DOHH2 (cell line): ENCODE data around the gene SPAG16.

ENCODE experiments used
- H3F3A ChIP-seq: fragments of 200-600 bp; sonication (generic), shearing (Covaris generic); 2 replicates; pipeline ENCODE4 v1.6.0; 2016; ENCODE audit warnings: antibody characterized with exemption, mild to moderate bottlenecking; ENCODE audit not compliant: control insufficient read depth, insufficient read depth
- H3K27ac ChIP-seq: fragments of 200-600 bp; sonication (generic); 2 replicates; pipeline ENCODE4 v1.5.1; 2014; ENCODE audit warnings: low read depth, mild to moderate bottlenecking, low read length, moderate library complexity
- H3K27me3 ChIP-seq: fragments of 200-600 bp; sonication (generic); 2 replicates; pipeline ENCODE4 v1.6.1; 2014; ENCODE audit warnings: mild to moderate bottlenecking, low read length, mixed read lengths; ENCODE audit not compliant: control insufficient read depth
- H3K36me3 ChIP-seq: fragments of 200-600 bp; sonication (generic); 2 replicates; pipeline ENCODE4 v1.6.1; 2014; ENCODE audit warnings: mild to moderate bottlenecking, low read length, moderate library complexity, mixed read lengths; ENCODE audit not compliant: control insufficient read depth
- H3K4me1 ChIP-seq: fragments of 200-600 bp; sonication (generic); 2 replicates; pipeline ENCODE4 v1.6.1; 2014; ENCODE audit warnings: mild to moderate bottlenecking, low read length, mixed read lengths; ENCODE audit not compliant: control insufficient read depth
- H3K4me2 ChIP-seq: fragments of 200-600 bp; sonication (generic); 2 replicates; pipeline ENCODE4 v1.6.0; 2014; ENCODE audit warnings: mild to moderate bottlenecking, low read length, moderate library complexity
- H3K4me3 ChIP-seq: fragments of 200-600 bp; sonication (generic); 2 replicates; pipeline ENCODE4 v1.5.1; 2014; ENCODE audit warnings: mild to moderate bottlenecking, low read length, mixed read lengths
- H3K79me2 ChIP-seq: fragments of 200-600 bp; sonication (generic); 2 replicates; pipeline ENCODE4 v1.6.1; 2014; ENCODE audit warnings: mild to moderate bottlenecking, low read length, mixed read lengths; ENCODE audit not compliant: control insufficient read depth
- H3K9me2 ChIP-seq: fragments of 200-600 bp; sonication (generic); replicated peaks from 2 replicates; pipeline ENCODE4 v1.6.1; 2014; ENCODE audit warnings: mild to moderate bottlenecking, low read length, mixed read lengths; ENCODE audit not compliant: control insufficient read depth
- H3K9me3 ChIP-seq: fragments of 200-600 bp; sonication (generic); 2 replicates; pipeline ENCODE4 v1.6.1; 2014; ENCODE audit warnings: antibody characterized with exemption, low read length, mixed read lengths; ENCODE audit not compliant: control insufficient read depth, insufficient read depth
- H4K20me1 ChIP-seq: fragments of 200-600 bp; sonication (generic); 2 replicates; pipeline ENCODE4 v1.6.0; 2014; ENCODE audit warnings: low read depth, mild to moderate bottlenecking, antibody characterized with exemption, low read length, moderate library complexity; ENCODE audit not compliant: control insufficient read depth, insufficient read depth
- CTCF ChIP-seq: fragments of 200-600 bp; sonication (generic); IDR thresholded peaks from one replicate; pipeline ENCODE4 v1.5.1; 2014; ENCODE audit warnings: antibody characterized with exemption, mild to moderate bottlenecking, low read depth, low read length; ENCODE audit not compliant: poor library complexity, severe bottlenecking
- EZH2phosphoT487 ChIP-seq: fragments of 200-600 bp; sonication (generic); IDR thresholded peaks from 2 replicates; pipeline ENCODE4 v1.6.1; 2017; ENCODE audit warnings: borderline replicate concordance, mild to moderate bottlenecking, antibody characterized with exemption, low read length, moderate library complexity, mixed read lengths

Gene SPAG16

GRCh38 chr2:214203744-214204289 is 919.6 kb downstream of the SPAG16 start:
- H3K4me2 ChIP-seq, result no peak overlapping the region
- no peak overlapping the region for H3K27ac ChIP-seq
- no peaks in the 10 kb centered on the region for H3K9me3 ChIP-seq

DNA sequence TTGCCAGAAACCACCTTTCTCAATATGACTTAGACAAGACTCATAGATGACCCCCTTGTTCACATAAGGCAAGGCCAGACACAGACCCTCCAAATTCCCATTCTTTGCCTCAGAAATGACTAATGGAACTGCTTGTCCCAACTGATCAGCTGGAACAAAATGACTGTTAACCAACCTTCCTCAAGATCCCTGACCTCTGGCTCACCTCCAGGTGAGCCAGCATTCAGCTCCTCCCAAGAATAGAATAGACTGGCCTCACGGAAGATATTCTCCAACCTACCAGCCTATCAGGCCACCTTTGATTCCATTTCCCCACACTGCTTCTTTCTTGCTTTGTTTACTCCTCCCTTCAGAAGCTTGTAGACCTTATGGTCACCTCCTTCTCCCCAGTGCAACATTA is 930.8 kb downstream of the SPAG16 start:
- Histone ChIP-seq H3K9me2 (no peaks in the 10 kb centered on the region), H3K36me3 (no peaks in the 10 kb centered on the region), H3K4me2 (no peak overlapping the region), H3K4me1 (no peaks in the 10 kb centered on the region), H3K27ac (no peak overlapping the region), H4K20me1 (no peaks in the 10 kb centered on the region), H3F3A (no peaks in the 10 kb centered on the region), H3K9me3 (no peaks in the 10 kb centered on the region), H3K79me2 (no peaks in the 10 kb centered on the region), H3K27me3 (no peaks in the 10 kb centered on the region), H3K4me3 (no peak overlapping the region)
- no peak for TF ChIP-seq CTCF
- TF ChIP-seq EZH2phosphoT487, result no peak

More at GRCh38 chr2:214203744-214204289, 919.6 kb downstream of the SPAG16 start:
- no peaks in the 10 kb centered on the region for H3K79me2 ChIP-seq
- H3K4me3 ChIP-seq, result no peak overlapping the region
- H3K36me3 ChIP-seq, result no peaks in the 10 kb centered on the region
- H3K9me2 ChIP-seq, result no peaks in the 10 kb centered on the region; the same call in 1 of the 2 replicates
- no peaks in the 10 kb centered on the region for H3K27me3 ChIP-seq
- no peaks in the 10 kb centered on the region for H3F3A ChIP-seq
- H3K4me1 ChIP-seq, result no peaks in the 10 kb centered on the region
- no peaks in the 10 kb centered on the region for H4K20me1 ChIP-seq
- TF ChIP-seq EZH2phosphoT487 (no peak), CTCF (no peak)

- Histone ChIP-seq H3K79me2 (no peaks in the 10 kb centered on the region), H4K20me1 (no peaks in the 10 kb centered on the region), H3K36me3 (no peaks in the 10 kb centered on the region), H3K27ac (no peak overlapping the region), H3K9me3 (no peaks in the 10 kb centered on the region), H3K9me2 (no peaks in the 10 kb centered on the region), H3K4me1 (no peaks in the 10 kb centered on the region), H3K4me2 (no peak overlapping the region), H3K27me3 (no peaks in the 10 kb centered on the region), H3K4me3 (no peak overlapping the region), H3F3A (no peaks in the 10 kb centered on the region)
- TF ChIP-seq CTCF (no peak), EZH2phosphoT487 (no peak)
These were observed 932.9 kb downstream of the SPAG16 start for GRCh38 chr2:214217136-214217535.

GRCh38 chr2:214217599-214217998 is 933.3 kb downstream of the SPAG16 start:
- TF ChIP-seq CTCF, result no peak
- no peak for TF ChIP-seq EZH2phosphoT487
- H3K4me1 ChIP-seq, result no peaks in the 10 kb centered on the region
- H3K4me2 ChIP-seq, result no peak overlapping the region

More at GRCh38 chr2:214217599-214217998, 933.3 kb downstream of the SPAG16 start:
- no peaks in the 10 kb centered on the region for H3K27me3 ChIP-seq
- no peaks in the 10 kb centered on the region for H3K9me2 ChIP-seq
- H3K9me3 ChIP-seq, result no peaks in the 10 kb centered on the region
- H3K79me2 ChIP-seq, result no peaks in the 10 kb centered on the region
- no peaks in the 10 kb centered on the region for H3F3A ChIP-seq
- H4K20me1 ChIP-seq, result no peaks in the 10 kb centered on the region
- H3K4me3 ChIP-seq, result no peak overlapping the region
- H3K36me3 ChIP-seq, result no peaks in the 10 kb centered on the region
- H3K27ac ChIP-seq, result no peak overlapping the region
